HUES64 (cell line): ENCODE data around the gene SLC12A8.

Experiments
- H3K27ac ChIP-seq: 2 replicates; pipeline ENCODE4 v1.7.0; 2013; ENCODE audit warnings: low read depth, low read length, inconsistent platforms
- H3K27me3 ChIP-seq: 2 replicates; pipeline ENCODE4 v1.6.1; 2013; ENCODE audit warnings: mild to moderate bottlenecking, low read length; ENCODE audit not compliant: insufficient read depth
- H3K36me3 ChIP-seq: 2 replicates; pipeline ENCODE4 v1.6.1; 2013; ENCODE audit warnings: mild to moderate bottlenecking, low read length; ENCODE audit not compliant: insufficient read depth
- H3K4me1 ChIP-seq: 2 replicates; pipeline ENCODE4 v1.6.1; 2013; ENCODE audit warnings: mild to moderate bottlenecking, low read length, moderate library complexity; ENCODE audit not compliant: insufficient read depth
- H3K4me3 ChIP-seq: 2 replicates; pipeline ENCODE4 v1.5.1; 2013; ENCODE audit warnings: mild to moderate bottlenecking, low read length, moderate library complexity
- H3K9ac ChIP-seq: 2 replicates; pipeline ENCODE4 v1.6.1; 2013; ENCODE audit warnings: mild to moderate bottlenecking, low read depth, low read length
- H3K9me3 ChIP-seq: 2 replicates; pipeline ENCODE4 v1.6.1; 2013; ENCODE audit warnings: low read depth, low read length; ENCODE audit not compliant: insufficient read depth
- WGBS: fragments of 150-250, 120-280 bp; methylation state at CpG from one replicate; pipeline ENCODE4 v1.1.7; 2013; ENCODE audit warnings: missing lambda C conversion rate; 5-methylcytosine and 5-hydroxymethylcytosine counted together

Gene SLC12A8

GRCh38 chr3:125032683-125033082 is 179.9 kb downstream of the SLC12A8 start:
- Histone ChIP-seq H3K4me3 (no peak overlapping the region), H3K4me1 (no peaks in the 10 kb centered on the region), H3K36me3 (peaks cover 15% of the 10 kb centered on the region), H3K27me3 (no peaks in the 10 kb centered on the region), H3K9me3 (peaks cover 12% of the 10 kb centered on the region; the same call in 1 of the 2 replicates), H3K9ac (no peak overlapping the region), H3K27ac (no peak overlapping the region)
- 79% methylated on average over 2 of the region's 3 CpGs for WGBS
